Lower leg skin (tissue), 3 donors: ENCODE results near the gene MAPK8.

Experiments used
- POLR2A ChIP-seq, 2 donors: fragments of 450-650 bp; IDR thresholded peaks; one replicate each; pipeline ENCODE4 v1.6.1; 2016 to 2017; ENCODE audit warnings: antibody characterized with exemption in 2 of 2, mild to moderate bottlenecking in 1 of 2, moderate library complexity in 1 of 2
- TF ChIP-seq, protein P1 (sequence below), 3 donors: fragments of 450-650 bp; IDR thresholded peaks; one replicate each; pipeline ENCODE4 v1.5.1; 2016; ENCODE audit warnings: antibody characterized with exemption in 3 of 3, mild to moderate bottlenecking in 3 of 3, moderate library complexity in 2 of 3

DNA sequence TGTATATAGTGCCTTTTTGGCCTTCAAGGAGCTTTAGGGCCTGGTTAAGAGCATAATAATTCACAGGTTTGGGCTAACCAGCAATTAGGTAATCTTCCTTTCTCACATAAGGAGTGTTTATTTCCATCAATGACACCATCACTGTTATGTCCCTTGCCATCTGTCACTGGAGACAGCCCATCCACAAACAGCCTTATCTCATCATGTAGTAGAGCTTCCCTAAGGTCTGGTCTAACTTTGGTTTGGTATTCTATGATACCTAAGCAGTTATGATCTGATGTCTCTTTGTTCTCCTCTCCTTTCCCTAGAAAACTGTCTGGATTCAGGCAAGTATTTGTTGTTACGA is 26.4 kb downstream of the MAPK8 start:
- TF ChIP-seq POLR2A (IDR thresholded peaks at IDR 0.05): no peak
- TF ChIP-seq, protein P1, sequence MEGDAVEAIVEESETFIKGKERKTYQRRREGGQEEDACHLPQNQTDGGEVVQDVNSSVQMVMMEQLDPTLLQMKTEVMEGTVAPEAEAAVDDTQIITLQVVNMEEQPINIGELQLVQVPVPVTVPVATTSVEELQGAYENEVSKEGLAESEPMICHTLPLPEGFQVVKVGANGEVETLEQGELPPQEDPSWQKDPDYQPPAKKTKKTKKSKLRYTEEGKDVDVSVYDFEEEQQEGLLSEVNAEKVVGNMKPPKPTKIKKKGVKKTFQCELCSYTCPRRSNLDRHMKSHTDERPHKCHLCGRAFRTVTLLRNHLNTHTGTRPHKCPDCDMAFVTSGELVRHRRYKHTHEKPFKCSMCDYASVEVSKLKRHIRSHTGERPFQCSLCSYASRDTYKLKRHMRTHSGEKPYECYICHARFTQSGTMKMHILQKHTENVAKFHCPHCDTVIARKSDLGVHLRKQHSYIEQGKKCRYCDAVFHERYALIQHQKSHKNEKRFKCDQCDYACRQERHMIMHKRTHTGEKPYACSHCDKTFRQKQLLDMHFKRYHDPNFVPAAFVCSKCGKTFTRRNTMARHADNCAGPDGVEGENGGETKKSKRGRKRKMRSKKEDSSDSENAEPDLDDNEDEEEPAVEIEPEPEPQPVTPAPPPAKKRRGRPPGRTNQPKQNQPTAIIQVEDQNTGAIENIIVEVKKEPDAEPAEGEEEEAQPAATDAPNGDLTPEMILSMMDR (IDR thresholded peaks at IDR 0.05): no peak
